B cell (primary cell): ENCODE measurements around the gene PIN1. TPM values are rescaled to one million over a fixed set of nuclear protein-coding genes. Genes with fewer than 3 reads are reported as not detected.

Source experiments
- ATAC-seq: fragments of 200-7000 bp; cut with Tn5 transposase; one replicate; pipeline ENCODE4 v1.10.0; 2021; ENCODE audit warnings: low read depth, mild to moderate bottlenecking, moderate number of reproducible peaks, moderate library complexity
- CTCF ChIA-PET: fragments of 350-600 bp; sonication (Branson Sonifier 250); formaldehyde crosslinking; loops from one replicate; lab custom pipeline; 2021; ENCODE audit warnings: antibody characterized with exemption, inconsistent platforms; lab: Charles Lee
- POLR2A ChIA-PET: fragments of 350-600 bp; sonication (Branson Sonifier 250); formaldehyde crosslinking; loops from one replicate; lab custom pipeline; 2021; ENCODE audit warnings: antibody characterized with exemption; lab: Charles Lee
- DNase-seq: peaks from one replicate; pipeline ENCODE4 v3.0.0; 2013
- H2AFZ ChIP-seq: 2 replicates; pipeline ENCODE4 v1.6.1; 2012; ENCODE audit warnings: mild to moderate bottlenecking, low read depth, low read length; ENCODE audit not compliant: insufficient read depth, poor library complexity, severe bottlenecking
- H3K27ac ChIP-seq, 2 donors: 1 replicate in 1 of 2; 2 replicates in 1 of 2; pipeline ENCODE4 v1.5.1; 2012 to 2013; ENCODE audit warnings: low read length in 2 of 2, mild to moderate bottlenecking in 2 of 2, moderate library complexity in 1 of 2
- H3K27me3 ChIP-seq, 4 experiments: fragments of 200-600 bp in 1 of 4; sonication (generic) in 1 of 4; replicated peaks in 1 of 4; 1 replicate in 2 of 4; 2 replicates in 2 of 4; pipeline versions ENCODE4 v1.6.1 to v1.7.0; 2013 to 2016; ENCODE audit warnings: low read length in 3 of 4, mild to moderate bottlenecking in 2 of 4, mixed read lengths in 1 of 4, moderate library complexity in 1 of 4; ENCODE audit not compliant: insufficient read depth in 4 of 4, control insufficient read depth in 3 of 4; ENCODE audit errors: control extremely low read depth in 1 of 4
- H3K36me3 ChIP-seq, 2 experiments: replicated peaks in 1 of 2; 1 replicate in 1 of 2; 2 replicates in 1 of 2; pipeline versions ENCODE4 v1.6.1 to v1.7.1; 2013; ENCODE audit warnings: low read length in 1 of 2; ENCODE audit not compliant: insufficient read depth in 2 of 2, control insufficient read depth in 1 of 2; ENCODE audit errors: control extremely low read depth in 1 of 2, extremely low read depth in 1 of 2
- H3K4me1 ChIP-seq, 2 donors: fragments of 200-600 bp in 1 of 2; sonication (generic) in 1 of 2; 1 replicate in 1 of 2; 2 replicates in 1 of 2; pipeline versions ENCODE4 v1.5.1 to v1.6.1; 2013 to 2017; ENCODE audit warnings: low read length in 2 of 2; ENCODE audit not compliant: control insufficient read depth in 2 of 2, insufficient read depth in 2 of 2
- H3K4me2 ChIP-seq: replicated peaks from 2 replicates; pipeline ENCODE3; 2012; ENCODE audit warnings: mild to moderate bottlenecking, low read depth, low read length; ENCODE audit not compliant: poor library complexity, severe bottlenecking
- H3K4me3 ChIP-seq, 5 experiments: fragments of 200-600 bp in 1 of 5; sonication (generic) in 1 of 5; 1 replicate in 3 of 5; 2 replicates in 2 of 5; pipeline versions ENCODE4 v1.5.1 to v1.7.0; 2011 to 2016; ENCODE audit warnings: low read length in 4 of 5, mild to moderate bottlenecking in 4 of 5, low read depth in 2 of 5, control low read depth in 1 of 5, moderate library complexity in 1 of 5; ENCODE audit not compliant: insufficient read depth in 1 of 5; ENCODE audit errors: control extremely low read depth in 1 of 5, extremely low read depth in 1 of 5
- H3K79me2 ChIP-seq: fragments of 200-600 bp; sonication (generic); one replicate; pipeline ENCODE4 v1.6.0; 2016; ENCODE audit warnings: low read length; ENCODE audit not compliant: control insufficient read depth, insufficient read depth
- H3K9ac ChIP-seq: fragments of 200-600 bp; sonication (generic); 2 replicates; pipeline ENCODE4 v1.6.1; 2017; ENCODE audit warnings: mild to moderate bottlenecking, low read length, moderate library complexity
- H3K9me3 ChIP-seq, 3 donors: one replicate each; pipeline versions ENCODE4 v1.6.1 to v1.7.1; 2013; ENCODE audit warnings: low read length in 2 of 3; ENCODE audit not compliant: control insufficient read depth in 2 of 3, insufficient read depth in 1 of 3; ENCODE audit errors: control extremely low read depth in 1 of 3
- H4K20me1 ChIP-seq: 2 replicates; pipeline ENCODE4 v1.6.0; 2012; ENCODE audit warnings: mild to moderate bottlenecking, low read length; ENCODE audit not compliant: insufficient read depth, control insufficient read depth, poor library complexity, severe bottlenecking
- H3K27ac Mint-ChIP-seq: one replicate; pipeline ENCODE4 v1.8.0; 2021; ENCODE audit warnings: mixed read lengths
- H3K27me3 Mint-ChIP-seq: one replicate; pipeline ENCODE4 v1.8.0; 2021; ENCODE audit warnings: mixed read lengths
- H3K4me1 Mint-ChIP-seq: one replicate; pipeline ENCODE4 v1.8.0; 2021; ENCODE audit warnings: mixed read lengths
- H3K4me3 Mint-ChIP-seq: one replicate; pipeline ENCODE4 v1.8.0; 2021; ENCODE audit warnings: mixed read lengths
- H3K9me3 Mint-ChIP-seq: one replicate; pipeline ENCODE4 v1.8.0; 2022; ENCODE audit warnings: mixed read lengths; ENCODE audit not compliant: insufficient read depth
- EZH2 ChIP-seq: IDR thresholded peaks from 2 replicates; pipeline ENCODE4 v1.6.1; 2012; ENCODE audit warnings: borderline replicate concordance, low read depth, mild to moderate bottlenecking, moderate library complexity, low read length; ENCODE audit not compliant: insufficient read depth, poor library complexity, severe bottlenecking
- WGBS: methylation state at CpG from one replicate; pipeline ENCODE4 v1.1.5; 2013; ENCODE audit warnings: missing lambda C conversion rate; ENCODE audit not compliant: insufficient coverage; 5-methylcytosine and 5-hydroxymethylcytosine counted together
- intact Hi-C: fragments of 100-400 bp; cut with micrococcal nuclease; formaldehyde crosslinking; loops from one replicate; pipeline ENCODE4 v1.10.0; 2022
- polyA plus RNA-seq: library from polyadenylated mRNA; depleted of rRNA; stranded (reverse); fragments of >200 nt; gene quantifications from 2 replicates; pipeline ENCODE4 v1.2.3, GENCODE V29; 2012
- total RNA-seq, 2 donors: library from RNA; stranded (reverse); fragments of 120-200 nt in 1 of 2; gene quantifications; 1 replicate in 1 of 2; 2 replicates in 1 of 2; pipeline versions ENCODE4 v1.2.3 to v1.2.4, GENCODE V29; 2013 to 2022
- TF ChIP-seq, protein P1 (sequence below): fragments of 200-600 bp; IDR thresholded peaks from one replicate; pipeline ENCODE4 v1.8.0; 2022; ENCODE audit warnings: antibody characterized with exemption, mild to moderate bottlenecking

Gene PIN1
- total and polyA plus RNA-seq, 2 donors (not counting 1 experiment from before 2014, with no cell fraction given): 58.9 to 99.0 TPM

DNA sequence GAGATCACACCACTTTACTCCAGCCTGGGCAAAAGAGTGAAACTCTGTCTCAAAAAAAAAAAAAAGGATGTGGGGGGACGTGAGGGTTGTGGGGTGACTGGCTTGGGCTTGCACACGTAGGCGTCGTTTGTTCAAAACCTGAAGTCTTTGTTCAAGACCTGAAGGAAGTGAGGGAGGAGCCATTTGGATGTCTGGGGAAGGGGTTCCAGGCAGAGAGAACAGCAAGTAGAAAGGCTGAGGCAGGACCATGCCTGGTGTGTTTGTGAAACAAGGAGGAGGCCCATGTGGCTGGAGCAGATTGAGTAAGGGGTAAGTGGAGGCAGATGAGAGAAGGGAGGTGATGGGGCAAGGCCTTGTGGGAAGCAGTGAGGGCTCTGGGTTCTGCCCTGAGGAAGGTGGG is 27.8 kb downstream of the PIN1 start:
- no peak for TF ChIP-seq EZH2
- TF ChIP-seq, protein P1, sequence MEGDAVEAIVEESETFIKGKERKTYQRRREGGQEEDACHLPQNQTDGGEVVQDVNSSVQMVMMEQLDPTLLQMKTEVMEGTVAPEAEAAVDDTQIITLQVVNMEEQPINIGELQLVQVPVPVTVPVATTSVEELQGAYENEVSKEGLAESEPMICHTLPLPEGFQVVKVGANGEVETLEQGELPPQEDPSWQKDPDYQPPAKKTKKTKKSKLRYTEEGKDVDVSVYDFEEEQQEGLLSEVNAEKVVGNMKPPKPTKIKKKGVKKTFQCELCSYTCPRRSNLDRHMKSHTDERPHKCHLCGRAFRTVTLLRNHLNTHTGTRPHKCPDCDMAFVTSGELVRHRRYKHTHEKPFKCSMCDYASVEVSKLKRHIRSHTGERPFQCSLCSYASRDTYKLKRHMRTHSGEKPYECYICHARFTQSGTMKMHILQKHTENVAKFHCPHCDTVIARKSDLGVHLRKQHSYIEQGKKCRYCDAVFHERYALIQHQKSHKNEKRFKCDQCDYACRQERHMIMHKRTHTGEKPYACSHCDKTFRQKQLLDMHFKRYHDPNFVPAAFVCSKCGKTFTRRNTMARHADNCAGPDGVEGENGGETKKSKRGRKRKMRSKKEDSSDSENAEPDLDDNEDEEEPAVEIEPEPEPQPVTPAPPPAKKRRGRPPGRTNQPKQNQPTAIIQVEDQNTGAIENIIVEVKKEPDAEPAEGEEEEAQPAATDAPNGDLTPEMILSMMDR: no peak
- Mint-ChIP-seq H3K4me1 (peaks cover 7% of the 10 kb centered on the region), H3K27ac (no peak overlapping the region), H3K4me3 (no peak overlapping the region), H3K9me3 (no peaks in the 10 kb centered on the region), H3K27me3 (peaks cover 4% of the 10 kb centered on the region)
- DNase-seq (no peak), ATAC-seq (no peak)
- Histone ChIP-seq H3K9ac (no peak overlapping the region), H3K79me2 (no peaks in the 10 kb centered on the region), H3K9me3 (no peaks in the 10 kb centered on the region), H3K36me3 (no peaks in the 10 kb centered on the region), H2AFZ (no peak overlapping the region), H3K27me3 (no peaks in the 10 kb centered on the region), H3K27ac (no peak overlapping the region), H4K20me1 (no peaks in the 10 kb centered on the region), H3K4me2 (no peak overlapping the region), H3K4me3 (no peak overlapping the region), H3K4me1 (peaks cover 6 to 7% of the 10 kb centered on the region in 2 donors)
- 56% methylated on average over 4 of the region's 4 CpGs for WGBS
- ChIA-PET POLR2A (no interaction called here), CTCF (interaction anchor here (0.7 kb wide), 1 partner anchor 1540 kb away, joined by 4 read pairs; no protein-coding TSS in a partner anchor)
- intact Hi-C loops: no loop called here

GRCh38 chr19:9863759-9864158 is 28.6 kb downstream of the PIN1 start:
- no peak overlapping the region for H3K9ac ChIP-seq
- TF ChIP-seq EZH2: no peak
- TF ChIP-seq, protein P1: no peak
- no peaks in the 10 kb centered on the region for H4K20me1 ChIP-seq
- H3K27ac ChIP-seq: no peak overlapping the region
- no peaks in the 10 kb centered on the region for H3K4me1 ChIP-seq
- POLR2A ChIA-PET: no interaction called here
- Mint-ChIP-seq H3K27ac (no peak overlapping the region), H3K27me3 (peaks cover 4% of the 10 kb centered on the region), H3K9me3 (no peaks in the 10 kb centered on the region), H3K4me3 (no peak overlapping the region), H3K4me1 (no peaks in the 10 kb centered on the region)
- no peaks in the 10 kb centered on the region for H3K27me3 ChIP-seq
- no peaks in the 10 kb centered on the region for H3K36me3 ChIP-seq
- DNase-seq (no peak), ATAC-seq (no peak)
- H3K9me3 ChIP-seq: no peaks in the 10 kb centered on the region
- no peak overlapping the region for H3K4me2 ChIP-seq
- intact Hi-C loops: no loop called here
- H3K79me2 ChIP-seq: no peaks in the 10 kb centered on the region
- 81% methylated on average over 5 of the region's 5 CpGs for WGBS
- CTCF ChIA-PET: interaction anchor here (0.6 to 0.9 kb wide), 3 partner anchors 10 to 277 kb away, joined by 3 read pairs; no protein-coding TSS in a partner anchor
- no peak overlapping the region for H3K4me3 ChIP-seq
- H2AFZ ChIP-seq: no peak overlapping the region
